ENCODE measurements around the gene IGF1.

The IGF1 gene

DNA sequence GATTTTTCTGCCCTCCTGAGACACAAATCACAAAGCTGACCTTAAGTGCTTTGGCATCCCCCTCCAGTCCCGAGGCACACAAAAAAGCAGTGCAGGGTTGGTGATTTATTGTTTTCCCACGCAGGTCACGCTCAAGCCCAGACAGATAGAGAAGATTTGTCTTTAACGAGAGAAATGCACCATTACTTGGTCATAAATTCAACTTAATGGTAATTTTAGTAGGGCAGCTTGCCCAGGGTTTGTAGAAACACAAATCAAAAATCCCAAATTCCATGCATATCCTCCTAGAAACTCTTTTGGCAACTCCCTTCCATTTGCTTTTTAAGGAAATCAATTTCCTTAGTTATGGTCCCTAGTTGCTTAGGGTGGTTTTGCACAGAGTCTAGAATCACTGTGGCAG, 132.6 kb downstream of the IGF1 start:
- DNase-seq (ENCODE audit: low spot score): no peak
- TF ChIP-seq, protein P1, sequence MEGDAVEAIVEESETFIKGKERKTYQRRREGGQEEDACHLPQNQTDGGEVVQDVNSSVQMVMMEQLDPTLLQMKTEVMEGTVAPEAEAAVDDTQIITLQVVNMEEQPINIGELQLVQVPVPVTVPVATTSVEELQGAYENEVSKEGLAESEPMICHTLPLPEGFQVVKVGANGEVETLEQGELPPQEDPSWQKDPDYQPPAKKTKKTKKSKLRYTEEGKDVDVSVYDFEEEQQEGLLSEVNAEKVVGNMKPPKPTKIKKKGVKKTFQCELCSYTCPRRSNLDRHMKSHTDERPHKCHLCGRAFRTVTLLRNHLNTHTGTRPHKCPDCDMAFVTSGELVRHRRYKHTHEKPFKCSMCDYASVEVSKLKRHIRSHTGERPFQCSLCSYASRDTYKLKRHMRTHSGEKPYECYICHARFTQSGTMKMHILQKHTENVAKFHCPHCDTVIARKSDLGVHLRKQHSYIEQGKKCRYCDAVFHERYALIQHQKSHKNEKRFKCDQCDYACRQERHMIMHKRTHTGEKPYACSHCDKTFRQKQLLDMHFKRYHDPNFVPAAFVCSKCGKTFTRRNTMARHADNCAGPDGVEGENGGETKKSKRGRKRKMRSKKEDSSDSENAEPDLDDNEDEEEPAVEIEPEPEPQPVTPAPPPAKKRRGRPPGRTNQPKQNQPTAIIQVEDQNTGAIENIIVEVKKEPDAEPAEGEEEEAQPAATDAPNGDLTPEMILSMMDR (IDR thresholded peaks at IDR 0.05; ENCODE audit: extremely low read depth, missing control alignments): no peak

Data from GM20000 (cell line).